HG02852 (cell line): Measurements from ENCODE around the gene DISP2.

Experiments used
- ATAC-seq: cut with Tn5 transposase; IDR thresholded peaks from one replicate; pipeline ENCODE4 v1.9.1; 2021; ENCODE audit warnings: mild to moderate bottlenecking, moderate library complexity; ENCODE audit not compliant: unreplicated experiment

DISP2 gene

GRCh38 chr15:40421246-40422157 lies 63.5 kb downstream of the DISP2 start:
- ATAC-seq, result no peak

- no peak for ATAC-seq
Observed at GRCh38 chr15:40424483-40425115, 66.6 kb downstream of the DISP2 start.

- ATAC-seq, result no peak
Observed at GRCh38 chr15:40425681-40426080, 67.7 kb downstream of the DISP2 start.

GRCh38 chr15:40427188-40427587 lies 69.2 kb downstream of the DISP2 start:
- no peak for ATAC-seq

GRCh38 chr15:40428185-40428584 lies 70.2 kb downstream of the DISP2 start:
- no peak for ATAC-seq
